T-helper 9 cell (primary cell): ENCODE data around the gene GLIS1.

ENCODE experiments used
- DNase-seq: peaks from one replicate; pipeline ENCODE4 v3.0.0-alpha.2; 2020

GLIS1 gene

DNA sequence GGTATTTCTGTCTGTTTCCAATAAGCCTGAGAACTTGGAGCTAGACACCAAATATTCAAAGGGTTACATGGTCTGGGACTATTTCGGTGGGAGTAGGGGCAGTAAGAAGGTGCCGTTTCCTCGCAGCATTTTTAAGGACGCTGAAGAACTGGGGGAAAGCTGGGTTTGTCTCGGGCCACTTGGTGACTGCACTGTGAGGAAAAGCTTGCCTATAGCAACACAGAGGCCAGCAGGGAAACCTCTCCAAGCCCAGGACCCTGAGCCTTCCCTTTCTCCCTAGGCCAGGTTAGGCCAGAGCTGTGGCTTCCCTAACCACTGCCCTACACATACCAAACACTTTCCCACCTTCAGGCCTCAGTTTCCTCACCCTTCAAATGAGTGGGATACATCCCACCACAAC is 3.3 kb downstream of the GLIS1 start:
- DNase-seq, result no peak

DNA sequence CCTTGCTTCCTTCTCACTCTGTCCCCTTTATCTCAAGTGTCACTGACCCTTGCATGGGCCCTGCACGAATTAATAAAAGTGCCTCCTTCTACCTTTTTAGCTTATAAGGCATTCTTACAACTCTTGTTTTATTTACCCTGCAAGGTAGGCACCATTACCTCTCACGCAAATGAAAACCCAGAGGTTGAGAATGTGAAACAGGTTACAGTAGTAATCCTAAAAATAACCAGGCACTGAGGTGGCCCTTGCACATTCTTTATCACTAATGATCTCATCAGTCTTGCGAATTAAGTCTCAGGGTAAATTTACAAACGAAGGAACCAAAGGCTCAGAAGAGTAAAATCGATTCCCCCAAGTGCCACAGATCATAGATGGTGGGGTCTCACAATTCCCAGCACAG is 3.7 kb downstream of the GLIS1 start:
- no peak for DNase-seq

DNA sequence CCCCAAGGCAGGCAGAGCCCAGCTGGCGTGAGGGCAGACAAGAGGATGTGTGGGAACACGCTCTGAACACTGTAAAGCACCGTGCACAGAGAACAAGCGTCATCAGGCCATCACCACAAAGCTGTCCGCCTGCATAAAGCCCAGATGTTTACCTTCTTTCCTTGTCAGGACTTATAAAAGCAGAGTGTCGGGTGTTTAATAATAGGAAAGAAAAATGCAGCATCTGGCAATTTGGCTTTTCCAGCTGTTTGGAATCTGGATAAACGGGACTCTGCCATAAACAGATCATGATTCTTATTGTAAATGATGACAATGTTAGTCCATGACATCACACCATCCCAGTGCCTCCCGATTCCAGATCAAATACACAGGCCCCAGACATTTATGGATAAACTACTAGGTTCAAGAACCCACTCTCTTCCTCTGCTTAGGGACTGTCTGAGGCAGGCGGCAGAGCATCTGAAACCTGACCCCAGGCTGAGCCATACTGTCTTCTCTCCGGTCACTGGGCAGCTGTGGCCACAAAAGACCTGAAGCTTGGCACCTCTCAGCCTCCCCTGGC is 4.2 kb downstream of the GLIS1 start:
- DNase-seq, result no peak

DNA sequence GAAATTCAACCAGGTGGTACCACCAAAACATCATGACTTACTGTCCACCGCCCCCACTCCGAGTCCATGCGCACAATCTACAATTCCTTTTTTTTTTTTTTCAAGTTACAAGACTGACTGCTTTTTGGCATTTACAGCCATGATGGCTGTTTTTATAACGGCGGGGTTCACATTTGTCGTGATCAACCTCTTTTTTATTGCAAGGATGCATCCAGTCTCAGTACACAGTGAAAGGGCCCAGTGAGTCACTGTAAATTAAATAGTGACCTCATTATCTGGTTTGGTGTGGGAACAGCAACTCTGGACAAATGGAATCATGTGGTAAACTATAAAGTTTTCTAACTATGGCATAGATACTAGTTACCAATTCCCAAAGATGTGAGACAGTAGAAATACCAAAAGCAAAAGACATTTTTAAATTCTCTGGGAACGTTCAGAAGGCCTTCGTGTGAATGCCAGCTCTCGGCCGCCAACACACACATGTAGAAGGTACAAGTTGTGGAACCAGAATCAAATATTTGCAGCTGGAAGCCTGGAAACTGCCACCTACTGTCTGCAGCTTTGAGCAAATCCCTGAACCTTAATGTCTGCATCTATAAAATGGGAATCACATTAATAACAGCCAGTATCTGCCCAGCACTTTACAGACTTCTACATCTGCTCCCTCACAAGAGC is 4.9 kb downstream of the GLIS1 start:
- no peak for DNase-seq

DNA sequence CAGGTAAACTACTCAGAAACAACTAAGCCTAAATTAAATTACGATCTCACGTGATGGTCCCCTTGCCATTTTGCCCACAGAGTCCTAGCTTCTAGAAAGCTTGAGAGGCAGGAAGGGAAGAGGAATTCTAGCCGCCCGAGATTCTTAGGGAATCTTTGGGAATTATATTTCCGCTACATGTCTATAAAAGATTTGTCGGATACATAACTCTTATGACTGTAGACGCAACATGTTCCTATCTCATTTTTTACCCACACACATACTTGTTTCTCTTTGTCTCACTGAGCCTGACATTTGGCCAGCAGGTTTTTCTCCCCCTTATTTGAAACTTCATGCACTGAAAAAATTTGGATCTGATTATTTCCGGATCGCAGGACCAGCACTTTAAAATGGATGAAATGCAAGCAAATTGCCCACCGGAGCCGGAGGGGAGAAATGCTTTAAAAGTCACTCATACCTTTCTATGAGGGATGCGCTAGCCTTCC is 5.5 kb downstream of the GLIS1 start:
- no peak for DNase-seq

DNA sequence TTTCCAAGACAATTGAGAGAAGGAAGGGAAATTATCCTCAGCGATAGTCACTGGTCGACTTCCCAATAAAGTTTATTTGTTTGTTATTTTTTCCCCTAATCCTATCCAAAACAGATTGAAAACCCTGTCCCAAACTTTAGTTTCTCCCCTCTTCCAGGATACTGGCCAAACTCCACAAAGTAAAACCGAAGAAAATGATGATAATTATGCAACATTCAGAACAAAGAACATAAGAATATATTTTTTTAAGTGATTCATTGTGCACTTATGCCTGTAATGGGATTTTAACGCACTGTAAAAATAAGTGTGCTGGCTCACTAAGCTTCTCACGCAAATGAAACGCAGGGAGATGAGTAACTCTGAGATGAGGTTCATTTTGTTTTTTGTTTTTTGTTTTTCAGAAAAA is 6.0 kb downstream of the GLIS1 start:
- no peak for DNase-seq

DNA sequence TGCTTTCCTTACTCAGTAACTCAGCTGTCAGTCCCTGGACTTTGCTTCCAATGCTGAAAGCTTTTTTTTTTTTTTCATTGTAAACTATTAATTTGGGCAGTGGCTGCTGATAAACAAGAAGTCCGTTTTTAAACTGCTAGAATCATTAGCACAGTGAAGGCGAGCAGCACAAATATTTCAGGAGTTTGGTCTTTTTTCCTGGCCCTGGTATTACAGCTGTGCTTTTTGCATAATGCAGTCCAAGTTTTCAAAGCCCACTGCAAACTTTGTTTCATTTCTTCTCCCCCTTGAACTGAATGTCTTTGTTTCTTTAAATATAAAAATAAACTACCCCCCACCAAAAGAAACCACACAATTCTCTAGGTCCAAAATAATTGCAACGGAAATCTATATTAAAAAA is 6.6 kb downstream of the GLIS1 start:
- DNase-seq, result no peak

DNA sequence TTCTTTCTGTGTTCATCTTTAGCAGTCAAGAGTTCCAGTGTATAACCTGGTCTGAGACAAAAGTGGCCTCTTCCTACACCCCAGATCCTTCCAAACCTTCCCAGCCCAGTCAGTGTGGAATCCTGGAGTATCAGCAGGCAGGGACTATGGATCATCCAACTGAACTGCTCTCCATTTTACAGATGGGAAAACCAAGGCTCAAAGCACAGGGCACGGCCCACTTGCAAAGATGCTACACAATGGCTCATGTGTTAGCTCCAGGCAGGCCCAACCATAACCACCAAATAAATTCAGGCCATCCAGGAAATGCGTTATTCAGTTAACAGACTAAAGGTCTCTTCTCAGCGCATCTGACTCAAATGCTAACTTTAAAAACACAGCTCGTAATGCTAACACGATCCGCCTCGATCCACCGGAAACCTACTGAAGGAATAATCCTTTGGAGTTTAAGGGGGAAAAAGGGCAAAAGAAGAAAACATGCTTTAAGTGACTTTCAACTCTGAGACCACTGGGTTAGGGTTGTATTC is 7.1 kb downstream of the GLIS1 start:
- no peak for DNase-seq

DNA sequence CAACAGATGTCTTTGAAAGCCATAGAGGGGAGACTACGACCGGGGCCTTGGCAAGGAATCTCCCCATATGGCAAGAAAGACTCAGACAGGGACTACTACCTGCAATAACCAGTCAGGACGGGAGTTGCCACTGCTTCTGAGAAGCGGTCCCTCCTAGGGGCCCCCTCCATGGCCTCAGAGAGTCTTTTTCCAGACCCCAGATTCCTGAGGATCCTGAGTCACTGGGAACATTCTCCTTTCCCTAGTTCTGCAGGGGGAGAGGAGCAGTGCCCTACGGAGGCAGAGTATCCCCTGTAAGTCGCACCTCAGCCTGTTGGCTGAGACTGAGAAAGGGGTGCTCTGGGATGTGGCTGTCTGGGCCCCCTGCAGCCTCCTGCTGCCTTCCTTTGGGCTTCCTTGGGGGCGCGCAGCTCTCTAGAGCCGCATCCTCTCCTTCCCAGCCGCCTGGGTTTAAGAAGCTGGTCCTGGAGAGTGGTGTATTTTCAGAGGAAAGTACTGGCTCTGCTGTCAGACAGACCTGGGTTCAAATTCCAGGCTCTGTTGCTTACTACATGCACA is 7.8 kb downstream of the GLIS1 start:
- DNase-seq, result no peak

DNA sequence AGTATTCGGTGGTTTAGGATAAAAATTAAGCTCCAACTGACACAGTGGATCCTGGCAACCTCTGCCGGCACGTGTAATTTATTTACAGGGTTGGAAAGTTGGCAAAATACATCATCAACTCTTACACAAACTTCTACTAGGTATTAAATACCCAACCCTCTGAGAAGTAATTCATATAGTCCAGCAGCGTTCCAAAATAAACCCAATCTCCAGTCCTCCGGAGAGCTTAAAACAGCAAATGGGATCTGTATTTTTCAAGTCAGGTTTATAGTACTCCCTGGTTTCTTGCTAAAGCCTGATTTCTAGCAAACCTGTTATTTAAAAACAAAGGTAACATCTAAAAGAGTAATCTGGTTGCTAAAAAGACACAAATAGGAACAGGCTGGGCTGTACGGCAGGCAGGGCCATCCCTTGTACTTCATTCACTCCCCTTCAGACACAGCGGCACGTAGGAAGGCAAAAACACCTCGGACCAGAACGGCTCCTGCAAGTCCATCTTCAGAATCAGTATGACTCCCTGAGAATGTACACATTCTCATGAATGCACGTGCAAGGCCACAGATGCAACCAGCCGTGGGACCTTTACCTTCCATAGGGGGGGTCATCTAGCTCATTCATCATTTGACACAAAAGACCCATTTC is 8.6 kb downstream of the GLIS1 start:
- no peak for DNase-seq

DNA sequence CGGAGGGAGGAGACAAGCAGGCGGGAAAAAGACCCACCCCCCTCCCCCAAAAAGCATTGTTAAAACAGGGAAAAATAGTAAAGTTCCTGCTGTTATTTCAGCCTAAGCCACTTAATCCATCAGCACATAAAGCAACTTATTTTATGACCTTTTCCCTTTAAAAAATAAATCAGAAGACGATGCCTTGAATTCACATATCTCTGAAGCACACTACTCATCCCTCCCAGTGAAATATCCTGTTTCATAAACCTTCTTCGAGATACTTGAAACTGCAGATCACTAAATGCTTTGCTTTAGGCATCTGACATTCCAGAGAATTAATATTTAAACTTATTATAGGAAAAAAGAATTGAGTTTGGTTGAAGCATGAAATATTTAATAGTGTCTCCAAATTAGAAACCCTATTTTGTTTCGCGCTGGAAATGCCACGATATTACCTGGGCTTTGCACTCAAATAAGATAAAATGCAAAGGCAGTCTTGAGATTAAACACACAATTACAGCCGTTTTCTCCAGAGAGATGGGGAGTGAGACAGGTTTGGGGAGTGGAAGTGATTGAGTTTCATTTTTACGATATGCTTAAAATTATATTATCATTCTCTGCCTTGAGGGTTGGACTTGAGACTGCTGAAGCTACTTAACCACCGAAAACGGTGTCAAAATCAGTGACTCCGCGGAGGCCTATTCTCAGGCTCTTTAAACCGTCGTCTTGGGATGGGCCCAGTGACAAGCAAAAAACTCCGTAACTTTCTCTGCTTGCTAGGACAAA is 9.3 kb downstream of the GLIS1 start:
- DNase-seq, result no peak

DNA sequence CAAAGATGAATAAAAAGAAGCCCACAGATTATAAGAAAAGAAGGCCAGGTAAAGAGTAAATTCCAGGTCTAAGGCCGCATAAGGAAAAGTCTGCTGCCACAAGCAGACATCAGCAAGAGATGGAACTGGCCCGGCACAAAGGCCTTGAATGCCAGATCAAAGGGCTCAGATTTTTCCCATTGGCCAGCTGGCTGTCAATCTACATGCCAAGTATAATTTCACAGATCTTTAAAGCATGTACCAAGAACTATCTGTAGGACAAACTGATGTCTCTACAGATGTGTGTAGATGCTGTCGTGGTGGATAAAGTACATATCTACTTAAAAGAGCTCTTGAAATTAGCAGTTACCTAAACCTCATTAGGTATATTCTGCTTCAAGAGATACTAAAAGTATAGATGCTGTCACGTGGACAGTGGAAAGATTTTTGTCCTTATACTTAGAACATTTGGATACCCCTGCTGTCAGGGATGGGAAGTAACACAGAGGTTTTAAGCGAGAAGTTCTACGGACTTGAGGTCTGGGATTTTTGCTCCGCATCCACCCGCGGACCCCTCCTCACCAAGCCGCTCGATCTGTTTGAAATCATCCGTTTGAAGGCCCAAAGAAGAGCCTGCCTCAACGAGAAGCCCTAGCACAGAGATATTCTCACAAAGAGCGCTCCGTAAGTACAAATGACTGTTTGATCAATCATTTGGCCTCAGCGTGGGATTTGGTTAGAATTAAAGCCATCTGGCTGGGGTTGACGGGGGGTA is 10.1 kb downstream of the GLIS1 start:
- DNase-seq, result no peak

DNA sequence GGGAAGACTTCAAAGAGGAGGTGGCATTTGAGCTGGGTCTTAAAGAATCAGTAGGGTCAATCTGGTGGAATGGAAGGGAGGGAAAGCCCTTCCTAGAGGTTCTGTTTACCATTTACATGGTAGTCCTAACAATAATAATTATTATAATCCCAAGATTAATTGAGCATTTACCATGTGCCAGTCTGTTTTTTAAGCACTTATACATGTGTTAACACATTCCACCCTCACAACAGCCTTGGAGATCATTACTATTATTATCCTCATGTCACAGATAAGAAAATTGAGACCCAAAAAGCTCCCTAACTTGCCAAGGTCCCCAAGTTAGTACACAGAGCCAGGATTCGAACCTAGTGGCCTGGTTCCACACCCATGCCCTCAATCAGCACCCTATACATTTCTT is 10.8 kb downstream of the GLIS1 start:
- no peak for DNase-seq

DNA sequence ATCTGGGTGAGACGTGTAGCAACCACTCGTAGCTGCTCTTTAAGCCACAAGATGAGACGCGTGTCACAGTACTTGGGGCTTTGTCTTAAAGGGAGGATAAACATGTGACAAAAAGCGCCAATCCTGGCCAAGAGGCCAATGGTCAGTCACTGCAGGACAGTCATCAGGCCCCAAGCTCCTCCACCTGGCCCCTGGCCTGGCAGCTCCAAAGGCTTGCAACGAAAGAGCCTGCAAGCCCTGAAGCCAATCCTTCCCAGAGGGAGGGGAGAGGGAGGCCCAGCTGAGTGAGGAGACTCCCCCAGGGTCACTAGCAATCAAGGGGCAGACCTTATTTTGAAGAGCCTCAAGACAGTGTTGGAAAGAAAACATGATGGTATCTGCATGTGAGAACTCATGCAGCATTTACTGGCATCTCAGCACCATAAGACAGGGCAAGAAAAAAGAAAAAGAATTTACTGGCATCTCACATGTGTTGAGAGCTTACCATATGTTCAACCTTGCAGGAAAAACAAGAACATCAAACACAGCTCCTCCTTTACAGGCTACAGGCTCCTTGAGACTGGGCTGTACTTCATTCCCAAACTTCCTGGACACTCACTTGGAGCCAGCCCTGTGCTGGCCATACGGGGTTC is 11.4 kb downstream of the GLIS1 start:
- no peak for DNase-seq

DNA sequence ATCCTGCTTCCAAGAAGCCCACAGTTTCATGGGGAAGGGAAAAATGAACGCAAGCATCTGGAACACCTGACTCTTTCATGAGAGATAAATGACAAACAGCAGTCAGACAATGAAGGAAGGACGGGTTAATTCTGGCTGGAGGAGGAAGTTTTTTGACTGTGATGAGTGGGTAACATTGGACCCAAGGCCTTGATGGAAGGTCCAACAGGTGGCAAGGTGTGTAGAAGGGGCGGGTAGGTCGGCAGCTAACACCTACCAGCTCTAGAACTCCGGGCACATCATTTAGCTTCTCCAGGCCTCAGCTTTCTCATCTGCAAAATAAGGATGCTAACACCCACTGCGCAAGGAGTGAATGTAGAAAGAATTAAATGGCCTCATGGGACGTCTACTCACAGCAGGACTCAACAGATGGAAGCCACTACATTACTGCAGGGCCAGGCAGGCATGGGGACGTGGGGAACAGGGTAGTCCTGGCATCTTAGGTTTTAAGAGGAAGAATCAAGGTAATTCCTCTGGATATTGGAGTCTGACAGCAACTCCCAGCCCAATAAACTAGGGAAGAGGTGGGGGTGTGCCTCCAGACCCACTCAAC is 12.9 kb downstream of the GLIS1 start:
- no peak for DNase-seq

DNA sequence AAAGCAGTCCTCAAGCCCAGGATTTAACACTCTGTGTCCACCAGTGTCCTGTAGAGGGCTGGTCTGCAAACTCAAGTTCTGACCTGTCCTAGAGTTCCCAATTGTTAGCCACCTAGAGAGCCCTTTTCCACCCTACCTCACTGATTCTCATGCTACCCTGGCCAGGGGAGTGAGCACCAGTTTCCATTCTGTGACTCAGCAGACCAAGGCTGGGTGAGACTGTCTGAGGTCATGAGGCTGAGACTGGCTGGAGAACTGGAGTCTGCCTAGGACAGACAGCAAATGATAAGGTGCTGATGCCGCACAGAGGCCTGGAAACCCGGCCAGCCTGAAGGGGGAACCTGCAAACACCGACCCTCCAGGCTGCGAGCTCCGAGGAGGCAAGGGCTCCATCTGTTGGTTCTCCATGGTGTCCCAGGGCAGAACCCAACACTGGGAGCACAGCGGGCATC is 13.7 kb downstream of the GLIS1 start:
- no peak for DNase-seq

DNA sequence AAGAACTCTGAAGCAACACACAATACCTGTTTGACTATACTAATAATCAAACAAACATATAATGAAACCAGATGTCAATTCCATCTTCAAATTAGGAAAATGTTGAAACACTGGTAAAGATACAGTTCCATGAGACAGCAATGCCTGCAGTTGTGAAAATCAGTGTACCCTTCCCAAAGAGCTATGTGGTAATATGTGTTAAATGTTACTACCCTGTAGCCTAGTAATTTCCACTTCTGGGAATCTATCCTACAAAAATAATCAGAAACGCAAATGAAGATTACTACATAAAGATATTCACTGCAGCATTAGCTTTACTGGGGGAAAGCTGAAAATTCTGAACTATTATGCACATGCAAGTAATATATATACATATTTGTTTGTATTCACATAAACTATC is 16.9 kb downstream of the GLIS1 start:
- DNase-seq, result no peak

DNA sequence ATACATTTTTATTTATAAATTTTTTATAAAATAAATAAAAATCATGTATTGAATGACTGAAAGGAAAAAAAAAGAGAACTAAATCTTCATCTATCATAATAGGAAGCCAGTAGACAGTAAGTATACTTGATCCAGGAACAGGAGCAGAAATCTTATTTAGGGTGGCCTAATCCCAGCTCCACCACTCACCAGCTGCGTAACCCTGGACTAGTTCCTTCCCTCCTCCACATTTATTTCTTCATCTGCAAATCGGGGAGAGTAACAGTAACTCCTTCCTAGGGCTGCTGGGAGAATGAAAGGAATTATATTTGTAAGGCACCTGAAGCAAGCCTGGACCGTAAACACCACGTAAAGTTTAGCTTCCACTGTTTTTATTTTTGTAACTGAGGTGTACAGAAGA is 17.9 kb downstream of the GLIS1 start:
- no peak for DNase-seq

DNA sequence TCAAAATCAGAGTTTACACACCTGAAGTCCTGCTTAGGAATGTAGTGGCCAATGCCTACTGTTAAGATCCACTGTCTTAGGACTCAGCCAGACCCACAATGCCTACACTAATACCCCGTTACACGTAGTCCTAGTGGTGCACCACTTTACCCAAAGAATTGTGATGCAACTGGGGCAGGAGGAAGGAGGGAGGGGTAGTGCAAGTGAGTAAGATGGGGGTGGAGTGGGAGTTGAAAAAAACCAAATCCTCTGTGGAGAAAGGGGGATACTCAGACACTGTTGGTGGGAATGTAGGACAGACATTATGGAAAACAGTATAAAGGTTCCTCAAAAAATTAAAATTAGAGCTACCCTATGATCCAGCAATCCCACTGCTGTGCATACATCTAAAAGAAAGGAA is 19.5 kb downstream of the GLIS1 start:
- DNase-seq, result no peak

DNA sequence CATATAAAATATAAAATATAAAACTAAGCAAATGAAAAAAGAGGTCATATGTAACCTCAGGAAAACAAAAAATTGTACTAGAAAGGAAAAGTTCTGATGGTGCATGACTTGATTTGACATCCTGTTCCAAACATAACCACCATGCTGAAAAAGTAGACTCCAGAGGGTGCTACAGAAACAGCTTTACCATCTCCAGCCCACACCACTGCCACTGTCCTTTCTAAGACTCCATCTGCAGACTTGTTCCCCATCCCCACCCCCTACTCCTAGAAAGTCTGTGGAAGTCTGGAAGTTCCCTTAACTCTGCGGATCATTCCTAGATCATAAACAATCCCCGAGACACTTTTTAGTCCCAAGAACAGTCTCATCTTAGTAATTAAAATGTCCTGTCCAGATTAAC is 20.5 kb downstream of the GLIS1 start:
- DNase-seq, result no peak
